ENCODE results near the gene SIAH1. TPM values are rescaled to one million over a fixed set of nuclear protein-coding genes. Genes with fewer than 3 reads are reported as not detected.
"Not testable (repeated sequence)": the region's sequence is repeated elsewhere in the genome, so short reads cannot be mapped to it uniquely, and the experiment has no call there.

SIAH1 gene
- total and polyA plus RNA-seq, 9 of the 15 experiments (the other 6 are each of a cell fraction or from before 2014, with no cell fraction given): 4.1 to 14.3 (median 12.5) TPM

- ChIA-PET CTCF (ENCODE audit: low intra/inter-chr PET ratio) (no interaction called here), POLR2A (interaction anchor here (0.6 to 5.2 kb wide), 3 partner anchors 9 to 107 kb away, joined by 3 to 48 read pairs (median 3); no protein-coding TSS in a partner anchor)
- no peak for FAIRE-seq
- H3K9me3 ChIP-seq (replicated peaks; ENCODE audit: control insufficient read depth, insufficient read depth, low read depth, low read length): no peaks in the 10 kb centered on the region
- no peak overlapping the region for H3K4me2 ChIP-seq (ENCODE audit: insufficient read depth, low read length)
- no peak for DNase-seq (ENCODE audit: extremely low read depth in 1 of 4, low spot score in 3 of 4)
- in situ Hi-C loops (cut with MboI) (no loop called here), intact Hi-C loops (cut with micrococcal nuclease) (no loop called here)
- WGBS (ENCODE audit: insufficient coverage, low coverage, missing lambda C conversion rate): 82% methylated on average over 5 of the region's 5 CpGs
- H3K36me3 ChIP-seq (ENCODE audit: control insufficient read depth, insufficient read depth, low read length): no peaks in the 10 kb centered on the region
- H3K9me1 ChIP-seq (ENCODE audit: control insufficient read depth, insufficient read depth, low read length): no peaks in the 10 kb centered on the region
- TF ChIP-seq HES1 (IDR thresholded peaks at IDR 0.05; ENCODE audit: low read depth) (no peak), ARID3B (CRISPR knock-in tag; IDR thresholded peaks at IDR 0.05; ENCODE audit: borderline replicate concordance) (no peak), RCOR1 (IDR thresholded peaks at IDR 0.05; ENCODE audit: borderline replicate concordance in 1 of 2, low read depth in 2 of 2, low read length in 2 of 2) (no peak), MXD1 (CRISPR knock-in tag; IDR thresholded peaks at IDR 0.05; ENCODE audit: borderline replicate concordance, poor library complexity, severe bottlenecking) (no peak), HDAC3 (IDR thresholded peaks at IDR 0.05; ENCODE audit: borderline replicate concordance, partially characterized antibody) (no peak), STAT6 (CRISPR knock-in tag; IDR thresholded peaks at IDR 0.05) (no peak), SAFB2 (IDR thresholded peaks at IDR 0.05; ENCODE audit: borderline replicate concordance, low read depth, low read length, severe bottlenecking) (no peak), EZH2 (IDR thresholded peaks at IDR 0.05; ENCODE audit: borderline replicate concordance, low read depth, low read length) (no peak)
- no TSS peak for BruUV-seq (replicated peaks)
- H3K79me2 ChIP-seq (ENCODE audit: control insufficient read depth, insufficient read depth, low read length): peaks cover 97% of the 10 kb centered on the region
- H4K20me1 ChIP-seq (replicated peaks; ENCODE audit: control insufficient read depth, insufficient read depth, low read length): peaks cover 47% of the 10 kb centered on the region
- H3K4me1 ChIP-seq (replicated peaks in 1 of 2; ENCODE audit: control insufficient read depth in 2 of 2, insufficient read depth in 2 of 2, low read length in 2 of 2): peaks cover 24 to 46% of the 10 kb centered on the region in 2 experiments
- no peak overlapping the region for H3K9ac ChIP-seq (ENCODE audit: insufficient read depth in 1 of 2, low read depth in 2 of 2, low read length in 2 of 2)
- H3K27me3 ChIP-seq (ENCODE audit: control insufficient read depth in 2 of 2, insufficient read depth in 2 of 2, low read length in 2 of 2): no peaks in the 10 kb centered on the region
- H3K4me3 ChIP-seq: no peak overlapping the region
- no peak overlapping the region for H3K27ac ChIP-seq (ENCODE audit: extremely low read depth, low read depth, low read length)
- ATAC-seq: no peak
- no peak overlapping the region for H2AFZ ChIP-seq (ENCODE audit: low read depth, low read length)
Measured at GRCh38 chr16:48378276-48378675, 6.9 kb downstream of the SIAH1 start.

GRCh38 chr16:48377301-48377700 is 7.9 kb downstream of the SIAH1 start:
- intact Hi-C loops (cut with micrococcal nuclease); H3K27ac ChIP-seq (ENCODE audit: extremely low read depth, low read depth, low read length); CTCF ChIA-PET (ENCODE audit: low intra/inter-chr PET ratio); H3K9ac ChIP-seq (ENCODE audit: insufficient read depth in 1 of 2, low read depth in 2 of 2, low read length in 2 of 2); in situ Hi-C loops (cut with MboI); ATAC-seq; DNase-seq (ENCODE audit: extremely low read depth in 1 of 4, low spot score in 3 of 4); H3K9me3 ChIP-seq (replicated peaks; ENCODE audit: control insufficient read depth, insufficient read depth, low read depth, low read length); H3K4me3 ChIP-seq; BruUV-seq (replicated peaks); FAIRE-seq; H3K36me3 ChIP-seq (ENCODE audit: control insufficient read depth, insufficient read depth, low read length); H3K9me1 ChIP-seq (ENCODE audit: control insufficient read depth, insufficient read depth, low read length); H2AFZ ChIP-seq (ENCODE audit: low read depth, low read length); H3K27me3 ChIP-seq (ENCODE audit: control insufficient read depth in 2 of 2, insufficient read depth in 2 of 2, low read length in 2 of 2); H3K4me2 ChIP-seq (ENCODE audit: insufficient read depth, low read length): not testable (repeated sequence)
- peaks cover 97% of the 10 kb centered on the region for H3K79me2 ChIP-seq (ENCODE audit: control insufficient read depth, insufficient read depth, low read length)
- H3K4me1 ChIP-seq (replicated peaks in 1 of 2; ENCODE audit: control insufficient read depth in 2 of 2, insufficient read depth in 2 of 2, low read length in 2 of 2): peaks cover 24 to 44% of the 10 kb centered on the region in 2 experiments
- 90% methylated on average over 7 of the region's 7 CpGs for WGBS (ENCODE audit: insufficient coverage, low coverage, missing lambda C conversion rate)
- H4K20me1 ChIP-seq (replicated peaks; ENCODE audit: control insufficient read depth, insufficient read depth, low read length): peaks cover 51% of the 10 kb centered on the region
- POLR2A ChIA-PET: interaction anchor here (0.6 to 5.2 kb wide), 3 partner anchors 8 to 108 kb away, joined by 3 to 48 read pairs (median 4); no protein-coding TSS in a partner anchor

Data from K562 (cell line).